GM18907 (cell line): ENCODE measurements around the gene ANO1.
"Not testable (repeated sequence)": the region's sequence is repeated elsewhere in the genome, so short reads cannot be mapped to it uniquely, and the experiment has no call there.

Source experiments
- ATAC-seq: cut with Tn5 transposase; IDR thresholded peaks from one replicate; pipeline ENCODE4 v1.9.1; 2021; ENCODE audit warnings: mild to moderate bottlenecking, moderate library complexity; ENCODE audit not compliant: unreplicated experiment

Gene ANO1

GRCh38 chr11:70205049-70205725, 127.1 kb downstream of the ANO1 start:
- ATAC-seq = no peak

- ATAC-seq = no peak
These were observed 127.6 kb downstream of the ANO1 start for GRCh38 chr11:70205766-70206165.

GRCh38 chr11:70206226-70206981, 128.3 kb downstream of the ANO1 start:
- ATAC-seq = no peak

- ATAC-seq = no peak
These were observed 128.9 kb downstream of the ANO1 start for GRCh38 chr11:70206982-70207376.

- no peak for ATAC-seq
These were observed 129.5 kb downstream of the ANO1 start for GRCh38 chr11:70207531-70208131.

- ATAC-seq = no peak
These were observed 131.3 kb downstream of the ANO1 start for GRCh38 chr11:70209391-70209912.

- ATAC-seq = no peak
These were observed 132.0 kb downstream of the ANO1 start for GRCh38 chr11:70210051-70210501.

- ATAC-seq = no peak
These were observed 132.4 kb downstream of the ANO1 start for GRCh38 chr11:70210530-70210929.

- ATAC-seq = no peak
These were observed 134.2 kb downstream of the ANO1 start for GRCh38 chr11:70212227-70212811.

GRCh38 chr11:70217388-70217787, 139.3 kb downstream of the ANO1 start:
- not testable (repeated sequence) for ATAC-seq

GRCh38 chr11:70218076-70218475, 140.0 kb downstream of the ANO1 start:
- ATAC-seq = not testable (repeated sequence)

GRCh38 chr11:70220136-70220535, 142.0 kb downstream of the ANO1 start:
- ATAC-seq = no peak

- ATAC-seq = no peak
These were observed 142.8 kb downstream of the ANO1 start for GRCh38 chr11:70220920-70221319.

GRCh38 chr11:70225681-70226177, 147.6 kb downstream of the ANO1 start:
- no peak for ATAC-seq

- ATAC-seq = no peak
These were observed 148.1 kb downstream of the ANO1 start for GRCh38 chr11:70226183-70226582.

GRCh38 chr11:70226967-70227366, 148.8 kb downstream of the ANO1 start:
- ATAC-seq = no peak

GRCh38 chr11:70229737-70230136, 151.6 kb downstream of the ANO1 start:
- no peak for ATAC-seq

- no peak for ATAC-seq
These were observed 152.2 kb downstream of the ANO1 start for GRCh38 chr11:70230151-70230839.

- no peak for ATAC-seq
These were observed 153.0 kb downstream of the ANO1 start for GRCh38 chr11:70230840-70231710.

GRCh38 chr11:70233034-70233433, 154.9 kb downstream of the ANO1 start:
- no peak for ATAC-seq
